C4-2B (cell line): ENCODE results near the gene OVOL2.

Experiments used
- CTCF ChIP-seq: fragments of 450-650 bp; conservative IDR thresholded peaks from 2 replicates; pipeline ENCODE4 v1.5.1; 2017; ENCODE audit warnings: mild to moderate bottlenecking
- ZFX ChIP-seq: fragments of 450-650 bp; IDR thresholded peaks from 2 replicates; pipeline ENCODE4 v1.6.1; 2017

GRCh38 chr20:18058661-18059467 lies 1.1 kb upstream of the OVOL2 start:
- TF ChIP-seq CTCF (no peak), ZFX (no peak)
